Upper lobe of right lung (tissue), 1 donor: ENCODE measurements around the gene COA8. TPM values are rescaled to one million over a fixed set of nuclear protein-coding genes. Genes with fewer than 3 reads are reported as not detected.
A peak's percentile ranks its signal among the peaks of the same experiment; 100 is the strongest.

Source experiments
- ATAC-seq: fragments of 200-7000 bp; cut with Tn5 transposase; one replicate; pipeline ENCODE4 v1.9.1; 2020; ENCODE audit warnings: mild to moderate bottlenecking, moderate library complexity
- DNase-seq: peaks from one replicate; pipeline ENCODE4 v3.0.0-alpha.2; 2020
- H3K27ac ChIP-seq: fragments of 200-600 bp; one replicate; pipeline ENCODE4 v1.8.0; 2022
- H3K27me3 ChIP-seq: fragments of 200-600 bp; one replicate; pipeline ENCODE4 v1.8.0; 2022; ENCODE audit warnings: mild to moderate bottlenecking
- H3K36me3 ChIP-seq: fragments of 200-600 bp; one replicate; pipeline ENCODE4 v1.8.0; 2022
- H3K4me1 ChIP-seq: fragments of 200-600 bp; one replicate; pipeline ENCODE4 v1.8.0; 2022
- H3K4me3 ChIP-seq: fragments of 200-600 bp; one replicate; pipeline ENCODE4 v1.8.0; 2022; ENCODE audit warnings: mild to moderate bottlenecking
- H3K9me3 ChIP-seq: fragments of 200-600 bp; one replicate; pipeline ENCODE4 v1.8.0; 2022
- CTCF ChIP-seq: fragments of 200-600 bp; IDR thresholded peaks from one replicate; pipeline ENCODE4 v1.8.0; 2022; ENCODE audit warnings: antibody characterized with exemption
- intact Hi-C: fragments of 100-400 bp; cut with DNase I; formaldehyde crosslinking; loops from one replicate; pipeline ENCODE4 v1.11.0; 2022
- total RNA-seq: library from RNA; stranded (reverse); fragmentation: NEBNext Ultra II Directional; extraction: Animal tissue kit (Norgen Biotek cat#: 25700); gene quantifications from one replicate; pipeline ENCODE4 v1.2.1, GENCODE V29; 2021
- donor health status: DM: no; HTN: yes; CAD: no; lungs with severe emphysema.

COA8 gene
- total RNA-seq, 1 donor from 2014 or later, result 29.7 TPM

- Histone ChIP-seq H3K9me3 (no peaks in the 10 kb centered on the region), H3K36me3 (no peaks in the 10 kb centered on the region), H3K4me3 (no peak overlapping the region), H3K4me1 (peaks cover 21% of the 10 kb centered on the region), H3K27ac (no peak overlapping the region), H3K27me3 (no peaks in the 10 kb centered on the region)
- no peak for TF ChIP-seq CTCF
- intact Hi-C loops, result loop anchor here (5.0 kb wide), 1 partner anchor 47 kb away; no protein-coding TSS in a partner anchor
- ATAC-seq (no peak), DNase-seq (no peak)
These were observed 13.1 kb upstream of the COA8 start for GRCh38 chr14:103549361-103550311.

DNA sequence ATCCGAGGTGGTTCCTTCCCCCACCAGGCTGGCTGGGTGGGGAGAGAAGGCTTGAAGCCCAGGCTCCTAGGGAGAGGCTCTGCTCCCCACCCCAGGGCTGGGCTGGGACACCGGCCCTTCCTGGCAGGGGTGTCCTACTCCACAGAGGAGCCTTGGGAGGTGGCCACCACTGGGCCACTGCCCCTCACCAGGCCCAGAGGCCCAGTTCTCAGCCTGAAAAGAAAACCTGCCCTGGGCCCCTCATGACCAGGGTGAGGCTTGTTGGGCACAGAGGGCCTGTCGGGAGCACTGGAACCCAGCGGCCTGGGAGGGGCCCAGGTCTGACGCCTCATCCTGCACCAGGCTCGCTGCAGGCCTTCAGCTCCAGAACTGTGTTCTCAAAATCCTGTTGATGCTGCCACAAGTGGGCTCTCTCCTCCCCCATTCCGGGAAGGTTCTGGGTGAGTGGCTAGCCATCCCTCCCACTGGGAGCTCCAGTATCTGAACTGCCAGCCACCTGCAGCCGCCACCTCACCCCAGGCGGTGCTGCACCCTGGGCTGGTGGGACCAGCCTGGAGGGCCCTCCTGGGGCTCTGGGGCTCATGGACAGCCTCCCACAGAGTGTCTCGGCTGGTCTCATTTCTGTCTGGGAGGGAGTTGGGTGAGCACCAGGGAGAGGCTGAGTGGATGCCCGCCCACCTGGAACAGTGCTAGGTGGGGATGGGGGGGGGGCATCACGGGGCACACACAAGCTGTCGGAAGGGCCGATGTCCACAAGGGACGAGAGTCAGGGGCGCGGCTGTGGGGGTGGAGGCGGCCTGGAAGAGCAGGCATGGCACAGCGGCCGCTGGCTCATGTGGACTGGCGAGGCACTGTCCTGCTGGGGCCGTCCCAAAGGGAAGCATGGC lies 12.1 kb upstream of the COA8 start:
- Histone ChIP-seq H3K4me3 (peak overlapping the region; percentile 19), H3K4me1 (peaks cover 21% of the 10 kb centered on the region), H3K9me3 (no peaks in the 10 kb centered on the region), H3K36me3 (no peaks in the 10 kb centered on the region), H3K27ac (peak overlapping the region; percentile 78), H3K27me3 (no peaks in the 10 kb centered on the region)
- intact Hi-C loops, result no loop called here
- no peak for TF ChIP-seq CTCF
- peak; percentile 68 for DNase-seq
- ATAC-seq, result peak; percentile 2

- H3K9me3 ChIP-seq, result no peaks in the 10 kb centered on the region
- DNase-seq (peak; percentile 69), ATAC-seq (peak; percentile 1)
- H3K4me1 ChIP-seq, result peaks cover 21% of the 10 kb centered on the region
- peak overlapping the region; percentile 78 for H3K27ac ChIP-seq
- no peaks in the 10 kb centered on the region for H3K36me3 ChIP-seq
- TF ChIP-seq CTCF, result no peak
- peak overlapping the region; percentile 19 for H3K4me3 ChIP-seq
- intact Hi-C loops, result no loop called here
- no peaks in the 10 kb centered on the region for H3K27me3 ChIP-seq
These were observed 11.4 kb upstream of the COA8 start for GRCh38 chr14:103551338-103551762.

DNA sequence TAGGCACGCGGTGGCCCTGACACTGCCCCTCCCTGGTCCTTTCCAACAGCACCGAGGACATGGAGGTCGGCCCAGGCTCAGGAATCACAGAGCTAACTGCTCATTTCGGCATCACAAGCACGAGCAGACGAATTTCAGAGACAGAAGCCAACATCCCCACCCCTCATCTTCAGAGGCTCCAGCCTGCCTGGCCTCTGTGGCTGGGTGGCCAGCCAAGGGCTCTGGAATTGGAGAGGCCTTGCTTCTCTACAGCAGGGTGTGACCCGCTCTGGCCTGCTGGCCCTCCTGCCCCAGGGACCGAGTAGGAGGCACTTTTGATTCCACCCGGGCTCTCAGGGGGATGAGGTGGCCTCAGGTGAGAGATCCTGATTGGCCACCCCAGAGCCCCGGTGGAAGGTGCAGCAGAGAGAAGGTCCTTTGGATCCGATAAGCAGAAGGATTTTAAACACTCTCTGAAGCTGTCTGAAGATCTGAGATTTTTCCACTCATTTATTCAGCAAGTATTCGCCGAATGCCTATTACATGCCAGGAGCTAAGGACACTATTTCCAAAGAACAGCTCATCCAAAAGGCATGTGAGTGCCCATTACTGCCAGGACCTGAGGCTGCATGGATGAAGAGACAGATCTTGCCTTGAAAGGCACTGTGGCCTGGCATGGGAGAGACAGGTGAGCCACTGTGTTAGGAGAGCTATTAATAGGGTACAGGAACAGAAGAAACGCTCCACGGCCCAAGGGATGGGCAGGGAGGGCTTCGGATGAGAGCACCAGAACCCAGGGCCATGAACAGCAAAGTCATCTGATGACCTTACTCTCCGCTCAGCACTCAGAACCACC lies 10.5 kb upstream of the COA8 start:
- Histone ChIP-seq H3K27me3 (no peaks in the 10 kb centered on the region), H3K36me3 (peaks cover 3% of the 10 kb centered on the region), H3K9me3 (no peaks in the 10 kb centered on the region), H3K4me1 (peaks cover 27% of the 10 kb centered on the region), H3K4me3 (peak overlapping the region; percentile 19), H3K27ac (peak overlapping the region; percentile 78)
- intact Hi-C loops, result no loop called here
- no peak for TF ChIP-seq CTCF
- DNase-seq (peak; percentile 73), ATAC-seq (peak; percentile 76)

DNA sequence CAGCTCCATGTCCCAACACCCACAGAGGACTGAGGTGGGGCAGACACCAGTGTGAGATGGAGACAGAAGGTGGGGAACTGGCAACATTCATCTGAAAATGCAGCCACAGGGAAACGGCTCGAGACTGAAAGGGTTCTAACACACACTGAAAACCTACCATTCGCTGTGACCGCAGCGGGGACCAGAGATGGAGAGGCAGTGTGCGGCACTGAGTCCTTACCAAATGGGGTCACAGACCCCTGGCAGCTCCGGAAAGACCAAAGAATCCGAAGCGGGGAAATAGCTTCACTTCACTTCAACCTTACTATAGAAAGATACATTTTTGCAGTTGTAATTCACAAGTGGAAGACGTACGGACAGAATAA lies 9.9 kb upstream of the COA8 start:
- Histone ChIP-seq H3K9me3 (no peaks in the 10 kb centered on the region), H3K27ac (peak overlapping the region; percentile 78), H3K4me1 (peaks cover 33% of the 10 kb centered on the region), H3K36me3 (peaks cover 9% of the 10 kb centered on the region), H3K4me3 (no peak overlapping the region), H3K27me3 (no peaks in the 10 kb centered on the region)
- DNase-seq (no peak), ATAC-seq (no peak)
- no peak for TF ChIP-seq CTCF
- intact Hi-C loops, result no loop called here
